ENCODE measurements around the gene GPSM1. TPM values are rescaled to one million over a fixed set of nuclear protein-coding genes. Genes with fewer than 3 reads are reported as not detected.

GPSM1 gene
- total and polyA plus RNA-seq, 9 of the 15 experiments (the other 6 are each of a cell fraction or from before 2014, with no cell fraction given), result 0.04 to 14.2 (median 3.1) TPM

DNA sequence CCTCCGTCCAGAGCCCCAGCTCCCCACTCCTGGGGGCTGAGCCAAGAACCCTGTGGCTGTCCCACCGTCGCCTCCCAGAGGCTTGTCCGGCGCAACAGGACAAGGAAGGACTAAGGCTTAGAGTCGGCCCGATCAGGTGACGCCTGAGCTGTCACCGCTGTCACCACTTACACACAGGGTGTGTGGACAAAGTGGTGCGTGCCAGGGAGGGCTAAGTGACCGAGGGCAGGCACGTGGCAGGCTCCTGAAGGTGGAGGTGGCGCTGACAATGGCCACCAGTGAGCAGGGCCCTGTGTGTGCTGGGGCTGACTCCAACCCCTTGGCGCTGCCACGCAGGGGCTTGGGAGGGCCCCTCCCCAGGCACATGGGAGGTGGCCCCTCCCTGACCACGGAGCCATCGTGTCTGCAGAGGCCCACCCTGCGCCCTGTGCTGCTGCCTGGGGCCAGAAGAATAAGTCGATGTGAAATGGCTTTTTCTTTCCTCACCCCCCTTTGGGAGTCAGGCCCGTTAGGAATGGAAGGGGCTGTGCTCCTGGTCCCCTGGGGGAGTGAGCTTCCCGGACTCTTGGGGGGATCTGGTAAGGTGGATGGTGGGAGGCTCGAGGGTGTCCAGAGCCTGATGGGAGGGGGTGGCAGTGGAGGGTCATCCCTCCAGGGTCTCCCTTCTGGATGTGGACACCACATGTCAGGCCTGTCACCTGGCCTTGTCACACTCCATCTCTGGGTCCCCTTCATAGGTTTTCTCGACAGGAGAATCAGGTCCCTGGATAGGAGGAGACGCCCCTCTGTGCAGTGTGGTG lies 2.6 kb upstream of the GPSM1 start (continued):
- no peak for TF ChIP-seq CBX8 (IDR thresholded peaks at IDR 0.05; ENCODE audit: borderline replicate concordance, extremely low read depth, low read depth, low read length, poor library complexity, severe bottlenecking)
- no peak for TF ChIP-seq CHD4 (IDR thresholded peaks at IDR 0.05; ENCODE audit: insufficient read depth, insufficient replicate concordance, low read depth, low read length, poor library complexity, severe bottlenecking)
- no peak for TF ChIP-seq KDM2B (CRISPR knock-in tag; IDR thresholded peaks at IDR 0.05)
- peak; percentile 24 for TF ChIP-seq ZFP36 (IDR thresholded peaks at IDR 0.05; ENCODE audit: low read depth, low read length, partially characterized antibody)
- TF ChIP-seq, protein P1, sequence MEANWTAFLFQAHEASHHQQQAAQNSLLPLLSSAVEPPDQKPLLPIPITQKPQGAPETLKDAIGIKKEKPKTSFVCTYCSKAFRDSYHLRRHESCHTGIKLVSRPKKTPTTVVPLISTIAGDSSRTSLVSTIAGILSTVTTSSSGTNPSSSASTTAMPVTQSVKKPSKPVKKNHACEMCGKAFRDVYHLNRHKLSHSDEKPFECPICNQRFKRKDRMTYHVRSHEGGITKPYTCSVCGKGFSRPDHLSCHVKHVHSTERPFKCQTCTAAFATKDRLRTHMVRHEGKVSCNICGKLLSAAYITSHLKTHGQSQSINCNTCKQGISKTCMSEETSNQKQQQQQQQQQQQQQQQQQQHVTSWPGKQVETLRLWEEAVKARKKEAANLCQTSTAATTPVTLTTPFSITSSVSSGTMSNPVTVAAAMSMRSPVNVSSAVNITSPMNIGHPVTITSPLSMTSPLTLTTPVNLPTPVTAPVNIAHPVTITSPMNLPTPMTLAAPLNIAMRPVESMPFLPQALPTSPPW (CRISPR knock-in tag; IDR thresholded peaks at IDR 0.05), result 0 out of 2 replicates have a peak, but pooled peaks have one; percentile 29
- TF ChIP-seq NR2C1 (IDR thresholded peaks at IDR 0.05), result no peak
- TF ChIP-seq NR2C1 (tag; IDR thresholded peaks at IDR 0.05), result no peak
- TF ChIP-seq, protein P2, sequence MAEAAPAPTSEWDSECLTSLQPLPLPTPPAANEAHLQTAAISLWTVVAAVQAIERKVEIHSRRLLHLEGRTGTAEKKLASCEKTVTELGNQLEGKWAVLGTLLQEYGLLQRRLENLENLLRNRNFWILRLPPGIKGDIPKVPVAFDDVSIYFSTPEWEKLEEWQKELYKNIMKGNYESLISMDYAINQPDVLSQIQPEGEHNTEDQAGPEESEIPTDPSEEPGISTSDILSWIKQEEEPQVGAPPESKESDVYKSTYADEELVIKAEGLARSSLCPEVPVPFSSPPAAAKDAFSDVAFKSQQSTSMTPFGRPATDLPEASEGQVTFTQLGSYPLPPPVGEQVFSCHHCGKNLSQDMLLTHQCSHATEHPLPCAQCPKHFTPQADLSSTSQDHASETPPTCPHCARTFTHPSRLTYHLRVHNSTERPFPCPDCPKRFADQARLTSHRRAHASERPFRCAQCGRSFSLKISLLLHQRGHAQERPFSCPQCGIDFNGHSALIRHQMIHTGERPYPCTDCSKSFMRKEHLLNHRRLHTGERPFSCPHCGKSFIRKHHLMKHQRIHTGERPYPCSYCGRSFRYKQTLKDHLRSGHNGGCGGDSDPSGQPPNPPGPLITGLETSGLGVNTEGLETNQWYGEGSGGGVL (CRISPR knock-in tag; IDR thresholded peaks at IDR 0.05), result no peak
- TF ChIP-seq, protein P3, sequence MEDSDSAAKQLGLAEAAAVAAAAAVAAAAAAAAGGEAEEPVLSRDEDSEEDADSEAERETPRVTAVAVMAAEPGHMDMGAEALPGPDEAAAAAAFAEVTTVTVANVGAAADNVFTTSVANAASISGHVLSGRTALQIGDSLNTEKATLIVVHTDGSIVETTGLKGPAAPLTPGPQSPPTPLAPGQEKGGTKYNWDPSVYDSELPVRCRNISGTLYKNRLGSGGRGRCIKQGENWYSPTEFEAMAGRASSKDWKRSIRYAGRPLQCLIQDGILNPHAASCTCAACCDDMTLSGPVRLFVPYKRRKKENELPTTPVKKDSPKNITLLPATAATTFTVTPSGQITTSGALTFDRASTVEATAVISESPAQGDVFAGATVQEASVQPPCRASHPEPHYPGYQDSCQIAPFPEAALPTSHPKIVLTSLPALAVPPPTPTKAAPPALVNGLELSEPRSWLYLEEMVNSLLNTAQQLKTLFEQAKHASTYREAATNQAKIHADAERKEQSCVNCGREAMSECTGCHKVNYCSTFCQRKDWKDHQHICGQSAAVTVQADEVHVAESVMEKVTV (CRISPR knock-in tag; IDR thresholded peaks at IDR 0.05), result no peak
- TF ChIP-seq, protein P4, sequence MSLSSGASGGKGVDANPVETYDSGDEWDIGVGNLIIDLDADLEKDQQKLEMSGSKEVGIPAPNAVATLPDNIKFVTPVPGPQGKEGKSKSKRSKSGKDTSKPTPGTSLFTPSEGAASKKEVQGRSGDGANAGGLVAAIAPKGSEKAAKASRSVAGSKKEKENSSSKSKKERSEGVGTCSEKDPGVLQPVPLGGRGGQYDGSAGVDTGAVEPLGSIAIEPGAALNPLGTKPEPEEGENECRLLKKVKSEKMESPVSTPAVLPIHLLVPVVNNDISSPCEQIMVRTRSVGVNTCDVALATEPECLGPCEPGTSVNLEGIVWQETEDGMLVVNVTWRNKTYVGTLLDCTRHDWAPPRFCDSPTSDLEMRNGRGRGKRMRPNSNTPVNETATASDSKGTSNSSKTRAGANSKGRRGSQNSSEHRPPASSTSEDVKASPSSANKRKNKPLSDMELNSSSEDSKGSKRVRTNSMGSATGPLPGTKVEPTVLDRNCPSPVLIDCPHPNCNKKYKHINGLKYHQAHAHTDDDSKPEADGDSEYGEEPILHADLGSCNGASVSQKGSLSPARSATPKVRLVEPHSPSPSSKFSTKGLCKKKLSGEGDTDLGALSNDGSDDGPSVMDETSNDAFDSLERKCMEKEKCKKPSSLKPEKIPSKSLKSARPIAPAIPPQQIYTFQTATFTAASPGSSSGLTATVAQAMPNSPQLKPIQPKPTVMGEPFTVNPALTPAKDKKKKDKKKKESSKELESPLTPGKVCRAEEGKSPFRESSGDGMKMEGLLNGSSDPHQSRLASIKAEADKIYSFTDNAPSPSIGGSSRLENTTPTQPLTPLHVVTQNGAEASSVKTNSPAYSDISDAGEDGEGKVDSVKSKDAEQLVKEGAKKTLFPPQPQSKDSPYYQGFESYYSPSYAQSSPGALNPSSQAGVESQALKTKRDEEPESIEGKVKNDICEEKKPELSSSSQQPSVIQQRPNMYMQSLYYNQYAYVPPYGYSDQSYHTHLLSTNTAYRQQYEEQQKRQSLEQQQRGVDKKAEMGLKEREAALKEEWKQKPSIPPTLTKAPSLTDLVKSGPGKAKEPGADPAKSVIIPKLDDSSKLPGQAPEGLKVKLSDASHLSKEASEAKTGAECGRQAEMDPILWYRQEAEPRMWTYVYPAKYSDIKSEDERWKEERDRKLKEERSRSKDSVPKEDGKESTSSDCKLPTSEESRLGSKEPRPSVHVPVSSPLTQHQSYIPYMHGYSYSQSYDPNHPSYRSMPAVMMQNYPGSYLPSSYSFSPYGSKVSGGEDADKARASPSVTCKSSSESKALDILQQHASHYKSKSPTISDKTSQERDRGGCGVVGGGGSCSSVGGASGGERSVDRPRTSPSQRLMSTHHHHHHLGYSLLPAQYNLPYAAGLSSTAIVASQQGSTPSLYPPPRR (CRISPR knock-in tag; IDR thresholded peaks at IDR 0.05; ENCODE audit: borderline replicate concordance), result no peak
- TF ChIP-seq ZC3H8 (IDR thresholded peaks at IDR 0.05), result no peak
- TF ChIP-seq PRMT5 (CRISPR knock-in tag; IDR thresholded peaks at IDR 0.05), result no peak
- peak; percentile 84 for TF ChIP-seq MEIS2 (IDR thresholded peaks at IDR 0.05; ENCODE audit: partially characterized antibody)
- peak; percentile 83 for TF ChIP-seq MAX (CRISPR knock-in tag; IDR thresholded peaks at IDR 0.05)

All from K562 (cell line).